Astrocyte (in vitro differentiated cells and primary cell): Measurements from ENCODE around the gene PTPA. TPM values are rescaled to one million over a fixed set of nuclear protein-coding genes. Genes with fewer than 3 reads are reported as not detected.

Experiments used
- DNase-seq: peaks from one replicate; pipeline ENCODE4 v3.0.0-alpha.2; 2010; ENCODE audit warnings: low read depth
- FAIRE-seq: peaks from 2 replicates; lab custom pipeline; 2011; peaks lifted over from hg19 to GRCh38; lab: Jason Lieb, UNC
- H2AFZ ChIP-seq: 2 replicates; pipeline ENCODE4 v1.6.0; 2012; ENCODE audit warnings: low read depth, low read length, inconsistent platforms
- H3K27ac ChIP-seq: 2 replicates; pipeline ENCODE4 v1.5.1; 2011; ENCODE audit warnings: low read depth, low read length, inconsistent platforms
- H3K27me3 ChIP-seq: 2 replicates; pipeline ENCODE4 v1.6.0; 2011; ENCODE audit warnings: low read length, inconsistent platforms; ENCODE audit not compliant: insufficient read depth
- H3K36me3 ChIP-seq: 2 replicates; pipeline ENCODE4 v1.5.1; 2011; ENCODE audit warnings: low read length, inconsistent platforms; ENCODE audit not compliant: insufficient read depth
- H3K4me1 ChIP-seq: 2 replicates; pipeline ENCODE4 v1.5.1; 2011; ENCODE audit warnings: low read length, inconsistent platforms; ENCODE audit not compliant: insufficient read depth
- H3K4me2 ChIP-seq: 2 replicates; pipeline ENCODE4 v1.6.0; 2012; ENCODE audit warnings: low read length, inconsistent platforms
- H3K4me3 ChIP-seq: 2 replicates; pipeline ENCODE4 v1.5.1; 2011; ENCODE audit warnings: low read depth, mild to moderate bottlenecking, low read length, inconsistent platforms; ENCODE audit not compliant: insufficient read depth
- H3K79me2 ChIP-seq: 2 replicates; pipeline ENCODE4 v1.6.0; 2012; ENCODE audit warnings: mild to moderate bottlenecking, low read length, inconsistent platforms; ENCODE audit not compliant: insufficient read depth
- H3K9ac ChIP-seq: 2 replicates; pipeline ENCODE4 v1.6.0; 2012; ENCODE audit warnings: mild to moderate bottlenecking, low read length, inconsistent platforms
- H3K9me3 ChIP-seq: 2 replicates; pipeline ENCODE4 v1.5.1; 2012; ENCODE audit warnings: low read depth, mild to moderate bottlenecking, low read length, inconsistent platforms; ENCODE audit not compliant: insufficient read depth
- H4K20me1 ChIP-seq: 2 replicates; pipeline ENCODE4 v1.6.0; 2012; ENCODE audit warnings: low read length, inconsistent platforms; ENCODE audit not compliant: insufficient read depth
- H3K27ac Mint-ChIP-seq: one replicate; pipeline ENCODE4 v1.8.0; 2021; ENCODE audit warnings: mild to moderate bottlenecking, mixed read lengths; ENCODE audit not compliant: unreplicated experiment
- H3K27me3 Mint-ChIP-seq: one replicate; pipeline ENCODE4 v1.8.0; 2021; ENCODE audit warnings: low read depth, mixed read lengths; ENCODE audit not compliant: unreplicated experiment
- H3K36me3 Mint-ChIP-seq: one replicate; pipeline ENCODE4 v1.8.0; 2021; ENCODE audit warnings: low read depth, mixed read lengths; ENCODE audit not compliant: unreplicated experiment
- H3K4me1 Mint-ChIP-seq: one replicate; pipeline ENCODE4 v1.8.0; 2021; ENCODE audit warnings: low read depth, mixed read lengths; ENCODE audit not compliant: unreplicated experiment
- H3K4me3 Mint-ChIP-seq: one replicate; pipeline ENCODE4 v1.8.0; 2021; ENCODE audit warnings: mild to moderate bottlenecking, moderate library complexity, mixed read lengths; ENCODE audit not compliant: unreplicated experiment
- H3K9me3 Mint-ChIP-seq: one replicate; pipeline ENCODE4 v1.8.0; 2021; ENCODE audit warnings: mild to moderate bottlenecking, mixed read lengths; ENCODE audit not compliant: unreplicated experiment
- CTCF ChIP-seq: IDR thresholded peaks from 2 replicates; pipeline ENCODE4 v1.5.1; 2011; ENCODE audit warnings: low read depth, mild to moderate bottlenecking, inconsistent platforms, low read length, moderate library complexity; ENCODE audit not compliant: insufficient read depth
- EZH2 ChIP-seq: IDR thresholded peaks from 2 replicates; pipeline ENCODE4 v1.6.1; 2012; ENCODE audit warnings: mild to moderate bottlenecking, low read length, inconsistent platforms; ENCODE audit not compliant: insufficient read depth
- total RNA-seq: library from RNA; stranded (reverse); gene quantifications from 2 replicates; pipeline ENCODE4 v1.2.1, GENCODE V29; 2021

PTPA gene
- total RNA-seq, 1 donor from 2014 or later, result 122 TPM

DNA sequence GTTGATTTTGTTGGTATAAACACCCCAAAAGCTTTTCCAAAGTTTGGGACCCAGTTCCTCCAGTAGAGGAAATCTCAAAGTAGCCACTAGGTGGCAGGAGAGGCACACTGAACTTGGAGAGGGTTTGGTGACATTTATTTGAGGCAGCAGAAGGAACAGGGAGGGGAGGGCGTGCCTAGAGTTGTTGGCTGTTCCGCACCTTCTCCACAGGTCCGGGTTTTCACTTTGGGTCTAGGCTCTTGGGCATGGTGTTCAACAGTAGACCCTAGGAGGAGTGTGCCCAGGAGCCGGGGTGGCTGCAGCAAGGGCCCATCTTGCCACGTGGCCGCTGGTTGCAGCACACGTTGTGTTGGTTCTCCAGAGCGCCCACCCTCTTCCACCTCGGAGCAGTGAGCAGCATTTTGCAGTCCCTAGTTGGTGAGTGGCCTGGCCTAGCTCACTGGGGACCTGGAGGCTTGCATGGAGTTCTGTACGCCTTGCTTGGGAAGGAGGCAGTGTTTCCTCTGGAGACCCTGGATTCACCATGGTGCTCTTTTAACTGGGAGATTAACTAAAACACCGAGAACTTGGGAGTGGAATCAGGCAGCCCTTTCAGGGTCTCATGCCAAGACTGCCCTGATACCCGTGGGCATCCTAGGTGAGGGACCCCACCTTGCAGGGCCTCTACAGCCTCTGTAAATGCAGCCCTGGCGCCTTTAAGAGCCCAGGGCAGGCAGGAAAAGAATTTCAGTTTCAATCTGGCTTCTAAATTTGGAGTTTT is 28.2 kb downstream of the PTPA start:
- Histone ChIP-seq H3K4me1 (peaks cover 60% of the 10 kb centered on the region), H3K27ac (peak overlapping the region; percentile 100), H3K4me3 (peak overlapping the region; percentile 53), H4K20me1 (no peaks in the 10 kb centered on the region), H3K9ac (peak overlapping the region; percentile 97), H3K27me3 (no peaks in the 10 kb centered on the region), H2AFZ (no peak overlapping the region), H3K9me3 (no peaks in the 10 kb centered on the region), H3K79me2 (peaks cover 25% of the 10 kb centered on the region), H3K4me2 (peak overlapping the region; percentile 88), H3K36me3 (peaks cover 3% of the 10 kb centered on the region)
- TF ChIP-seq EZH2 (no peak), CTCF (peak; percentile 90)
- H3K36me3 Mint-ChIP-seq, result peaks cover 7% of the 10 kb centered on the region
- no peaks in the 10 kb centered on the region for H3K9me3 Mint-ChIP-seq
- DNase-seq (peak; percentile 67), FAIRE-seq (peak; percentile 98)
- peak overlapping the region; percentile 99 for H3K27ac Mint-ChIP-seq
- peak overlapping the region; percentile 72 for H3K4me3 Mint-ChIP-seq
- H3K27me3 Mint-ChIP-seq, result no peaks in the 10 kb centered on the region
- H3K4me1 Mint-ChIP-seq, result peaks cover 47% of the 10 kb centered on the region

DNA sequence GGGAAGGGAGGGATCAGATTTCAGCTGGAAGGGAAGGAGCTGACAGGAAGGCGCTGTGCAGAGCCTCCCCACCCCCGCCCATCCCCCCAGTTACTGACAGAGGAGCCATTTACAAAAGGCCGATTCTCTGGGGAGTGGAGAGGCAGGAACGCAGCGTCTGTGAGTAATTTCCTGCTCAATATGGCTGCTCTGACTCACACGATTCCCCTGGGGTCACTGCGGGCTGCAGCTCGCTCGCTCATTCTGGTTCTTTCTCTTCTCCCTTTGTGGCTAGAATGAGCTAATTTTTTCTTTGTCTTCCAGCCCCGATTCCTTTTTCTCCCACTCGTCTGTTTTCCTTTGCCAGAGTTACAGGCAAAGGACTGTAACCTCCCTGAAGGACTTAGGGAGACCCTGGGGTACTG is 28.8 kb downstream of the PTPA start:
- FAIRE-seq (peak; percentile 73), DNase-seq (peak; percentile 99)
- peak overlapping the region; percentile 99 for H3K27ac Mint-ChIP-seq
- Histone ChIP-seq H4K20me1 (no peaks in the 10 kb centered on the region), H3K9me3 (no peaks in the 10 kb centered on the region), H3K79me2 (peaks cover 25% of the 10 kb centered on the region), H3K9ac (peak overlapping the region; percentile 97), H3K4me3 (peak overlapping the region; percentile 53), H3K36me3 (no peaks in the 10 kb centered on the region), H3K4me2 (peak overlapping the region; percentile 88), H3K27me3 (no peaks in the 10 kb centered on the region), H3K4me1 (peaks cover 62% of the 10 kb centered on the region), H3K27ac (peak overlapping the region; percentile 100), H2AFZ (no peak overlapping the region)
- no peaks in the 10 kb centered on the region for H3K9me3 Mint-ChIP-seq
- peaks cover 47% of the 10 kb centered on the region for H3K4me1 Mint-ChIP-seq
- H3K4me3 Mint-ChIP-seq, result peak overlapping the region; percentile 72
- peaks cover 4% of the 10 kb centered on the region for H3K36me3 Mint-ChIP-seq
- TF ChIP-seq CTCF (no peak), EZH2 (no peak)
- no peaks in the 10 kb centered on the region for H3K27me3 Mint-ChIP-seq
